ENCODE measurements around the gene ASPHD1.

The ASPHD1 gene

DNA sequence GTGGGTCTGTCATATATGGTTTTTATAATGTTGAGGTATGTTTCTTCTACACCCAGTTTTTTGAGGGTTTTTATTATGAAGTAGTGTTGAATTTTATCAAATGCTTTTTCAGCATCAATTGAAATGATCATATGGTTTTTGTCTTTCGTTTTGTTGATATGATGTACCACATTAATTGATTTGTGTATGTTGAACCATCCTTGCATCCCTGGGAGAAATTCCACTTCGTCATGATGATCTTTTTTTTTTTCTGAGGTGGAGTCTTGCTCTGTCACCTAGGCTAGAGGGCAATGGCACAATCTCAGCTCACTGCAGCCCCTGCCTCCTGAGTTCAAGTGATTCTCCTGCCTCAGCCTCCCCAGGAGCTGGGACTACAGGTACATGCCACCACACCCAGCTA is 47.6 kb downstream of the ASPHD1 start:
- no peak for DNase-seq

DNA sequence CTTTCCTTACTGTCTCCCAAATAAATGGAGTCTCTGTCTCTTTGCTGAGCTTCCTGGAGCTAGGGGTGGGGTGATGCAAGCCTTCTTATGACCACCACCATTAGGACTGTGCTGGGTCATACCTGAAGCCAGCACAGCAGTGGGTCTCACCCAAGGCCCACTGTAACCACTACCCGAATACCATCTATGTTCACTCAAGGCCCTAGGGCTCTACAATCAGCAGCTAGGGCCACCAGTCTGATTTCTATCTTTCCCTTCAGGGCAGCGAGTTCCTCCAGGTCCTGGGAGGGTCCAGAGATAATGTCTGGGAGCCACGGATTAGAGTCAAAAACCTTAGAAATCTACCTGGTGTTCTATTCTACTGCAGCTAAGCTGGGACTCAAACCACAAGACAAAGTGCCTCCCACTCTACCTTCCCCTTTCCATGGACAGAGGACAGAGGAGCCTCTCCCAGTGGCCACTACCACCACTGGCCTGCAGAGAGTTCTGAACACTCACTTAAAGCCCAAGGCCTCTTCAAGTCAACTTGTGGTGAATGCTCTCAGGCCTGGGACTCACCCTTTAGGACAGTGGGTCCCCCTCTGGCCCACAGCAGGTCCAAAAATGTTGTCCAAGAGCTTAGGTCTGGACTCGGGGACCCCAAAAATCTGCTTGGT is 50.6 kb downstream of the ASPHD1 start:
- DNase-seq = no peak

- no peak for DNase-seq
Measured at GRCh38 chr16:29951625-29952365, 51.5 kb downstream of the ASPHD1 start.

Data from activated CD8-positive, alpha-beta memory T cell treated with anti-CD3 and anti-CD28 coated beads for 24 hours (primary cell).